Mesodermal cell (in vitro differentiated cells): ENCODE data around the gene INO80.

Experiments used
- H3K27ac ChIP-seq: 2 replicates; pipeline ENCODE4 v1.7.0; 2013; ENCODE audit warnings: mild to moderate bottlenecking, low read depth, low read length, moderate library complexity; ENCODE audit not compliant: severe bottlenecking
- H3K36me3 ChIP-seq: 2 replicates; pipeline ENCODE4 v1.7.1; 2013; ENCODE audit warnings: mild to moderate bottlenecking, low read length, moderate library complexity; ENCODE audit not compliant: control insufficient read depth, insufficient read depth
- H3K4me1 ChIP-seq: one replicate; pipeline ENCODE4 v1.7.1; 2013; ENCODE audit warnings: mild to moderate bottlenecking, low read length; ENCODE audit not compliant: insufficient read depth, control insufficient read depth, poor library complexity, severe bottlenecking
- H3K4me3 ChIP-seq: 2 replicates; pipeline ENCODE4 v1.7.0; 2013; ENCODE audit warnings: low read length, control low read depth, mild to moderate bottlenecking; ENCODE audit not compliant: insufficient read depth, poor library complexity, severe bottlenecking; ENCODE audit errors: extremely low read depth
- H3K9me3 ChIP-seq: 2 replicates; pipeline ENCODE4 v1.7.1; 2013; ENCODE audit warnings: mild to moderate bottlenecking, low read length, moderate library complexity; ENCODE audit not compliant: control insufficient read depth
- WGBS, 2 experiments: methylation state at CpG; one replicate each; pipeline ENCODE4 v1.1.5; 2013; ENCODE audit warnings: missing lambda C conversion rate in 2 of 2; ENCODE audit not compliant: insufficient coverage in 2 of 2; 5-methylcytosine and 5-hydroxymethylcytosine counted together

INO80 gene

DNA sequence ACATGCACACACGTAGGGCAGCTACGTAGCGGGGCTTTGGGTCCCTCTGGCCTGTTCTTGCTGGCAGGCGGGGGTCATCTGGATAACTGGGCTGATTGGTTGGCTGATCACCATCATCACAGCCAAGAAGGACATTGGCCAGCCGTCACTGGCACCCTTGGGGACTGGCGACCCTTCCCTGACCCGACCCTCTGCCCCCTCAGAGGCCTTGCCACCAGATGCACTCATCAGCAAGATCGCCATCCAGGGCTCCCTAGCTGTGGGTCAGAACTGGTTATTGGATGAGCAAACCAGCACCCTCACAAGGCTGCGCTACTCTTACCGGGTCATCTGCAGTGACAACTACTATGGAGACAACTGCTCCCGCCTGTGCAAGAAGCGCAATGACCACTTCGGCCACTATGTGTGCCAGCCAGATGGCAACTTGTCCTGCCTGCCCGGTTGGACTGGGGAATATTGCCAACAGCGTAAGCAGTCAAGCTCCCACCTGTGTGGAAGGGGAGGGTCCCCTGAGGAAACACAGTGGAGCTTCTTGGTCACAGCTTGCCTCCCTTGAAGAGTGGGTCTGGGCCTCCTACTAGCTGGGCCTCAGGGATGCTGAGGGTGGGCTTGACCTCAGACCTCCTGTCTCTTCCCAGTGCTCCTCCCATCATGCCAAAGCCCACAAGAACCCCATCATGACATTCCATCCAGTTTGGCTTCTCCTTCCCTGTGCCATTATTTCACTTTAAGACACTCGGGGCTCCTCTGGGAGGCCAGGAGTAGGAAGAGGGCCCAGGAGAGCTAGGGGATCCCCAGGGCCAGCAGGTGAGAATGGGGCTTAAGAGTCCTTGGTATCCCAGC lies 184.6 kb downstream of the INO80 start:
- Histone ChIP-seq H3K27ac (no peak overlapping the region), H3K36me3 (peaks cover 7% of the 10 kb centered on the region), H3K9me3 (no peaks in the 10 kb centered on the region), H3K4me1 (peaks cover 20% of the 10 kb centered on the region), H3K4me3 (peak overlapping the region; percentile 38)
- 80 to 81% methylated on average over 14 to 16 of the region's 16 CpGs for WGBS, 2 experiments

DNA sequence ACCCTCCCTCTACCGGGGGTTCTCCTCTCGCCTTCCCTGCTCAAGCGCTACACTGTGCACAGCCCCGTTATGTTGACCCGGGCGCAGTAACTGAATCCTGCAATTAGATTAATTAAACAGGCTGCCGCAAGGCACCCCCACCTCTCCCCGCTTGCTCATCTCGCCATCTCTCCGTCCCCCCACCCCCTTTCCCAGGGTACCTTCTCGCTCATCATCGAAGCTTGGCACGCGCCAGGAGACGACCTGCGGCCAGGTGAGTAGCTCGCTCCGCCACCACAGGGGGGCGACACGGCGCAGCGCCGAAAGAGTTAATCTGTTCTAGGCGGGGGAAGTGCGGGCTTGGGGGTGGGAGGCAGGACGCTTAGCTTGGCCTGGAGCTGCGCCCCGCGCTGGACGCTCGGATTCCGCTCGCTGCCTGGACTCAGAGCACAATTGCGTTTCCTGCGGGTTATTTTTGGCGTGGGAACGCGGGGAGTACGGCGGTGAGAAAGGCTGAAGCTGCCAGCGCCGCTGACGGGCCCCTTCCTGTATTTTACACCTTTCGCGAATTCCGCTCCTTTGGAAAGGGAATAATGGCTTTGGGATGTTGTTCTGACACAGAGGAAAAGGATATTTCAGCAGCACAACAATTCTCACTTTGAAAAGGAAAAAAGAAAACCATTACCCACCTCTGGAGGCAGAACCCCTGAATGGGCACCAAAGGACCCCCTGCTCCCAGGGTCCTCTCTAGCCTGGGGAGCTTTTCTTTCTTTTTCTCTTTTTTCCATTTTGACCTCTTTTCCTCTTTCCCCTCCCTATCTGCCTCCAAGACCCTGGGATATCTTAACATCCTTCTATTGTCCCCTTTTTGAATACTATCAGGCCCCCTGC lies 185.4 kb downstream of the INO80 start:
- 1 to 2% methylated on average over 24 to 45 of the region's 46 CpGs for WGBS, 2 experiments
- H3K27ac ChIP-seq, result peak overlapping the region; percentile 23
- peaks cover 25% of the 10 kb centered on the region for H3K4me1 ChIP-seq

DNA sequence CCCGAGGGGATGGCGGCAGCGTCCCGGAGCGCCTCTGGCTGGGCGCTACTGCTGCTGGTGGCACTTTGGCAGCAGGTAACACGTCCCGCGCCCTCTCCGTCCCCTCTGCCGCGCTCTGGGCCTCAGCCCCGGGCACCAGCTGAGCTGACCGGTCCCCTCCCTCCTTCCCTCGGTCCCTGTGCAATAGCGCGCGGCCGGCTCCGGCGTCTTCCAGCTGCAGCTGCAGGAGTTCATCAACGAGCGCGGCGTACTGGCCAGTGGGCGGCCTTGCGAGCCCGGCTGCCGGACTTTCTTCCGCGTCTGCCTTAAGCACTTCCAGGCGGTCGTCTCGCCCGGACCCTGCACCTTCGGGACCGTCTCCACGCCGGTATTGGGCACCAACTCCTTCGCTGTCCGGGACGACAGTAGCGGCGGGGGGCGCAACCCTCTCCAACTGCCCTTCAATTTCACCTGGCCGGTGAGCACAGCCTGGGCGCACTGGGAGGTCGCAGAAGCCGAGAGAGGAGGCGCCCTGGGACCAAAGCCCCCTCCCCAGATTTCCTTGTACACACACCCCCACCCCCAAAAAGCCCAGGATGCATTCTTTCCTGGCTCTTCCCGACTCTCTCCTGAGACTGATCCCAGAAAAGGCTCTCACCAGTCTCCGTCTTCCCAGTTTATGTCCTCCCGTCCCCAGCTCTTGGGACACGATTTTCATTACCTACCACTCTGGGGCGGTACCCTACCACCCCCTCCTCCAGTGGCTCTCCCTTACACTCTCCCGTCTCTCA lies 186.2 kb downstream of the INO80 start:
- WGBS, 2 experiments, result 1 to 2% methylated on average over 43 to 53 of the region's 56 CpGs
- no peak overlapping the region for H3K27ac ChIP-seq
- no peaks in the 10 kb centered on the region for H3K9me3 ChIP-seq
- H3K4me3 ChIP-seq, result peak overlapping the region; percentile 38
- peaks cover 7% of the 10 kb centered on the region for H3K36me3 ChIP-seq
- peaks cover 25% of the 10 kb centered on the region for H3K4me1 ChIP-seq

More for the DNA sequence above, 185.4 kb downstream of the INO80 start:
- peaks cover 7% of the 10 kb centered on the region for H3K36me3 ChIP-seq
- no peaks in the 10 kb centered on the region for H3K9me3 ChIP-seq
- peak overlapping the region; percentile 38 for H3K4me3 ChIP-seq
